DMS 273 (cell line): Measurements from ENCODE around the gene LIPT1.
"Not testable (repeated sequence)": the region's sequence is repeated elsewhere in the genome, so short reads cannot be mapped to it uniquely, and the experiment has no call there.

Experiments used
- DNase-seq: peaks from one replicate; lab custom pipeline; 2025; ENCODE audit not compliant: unreplicated experiment; lab: John Stamatoyannopoulos, UW

The LIPT1 gene

DNA sequence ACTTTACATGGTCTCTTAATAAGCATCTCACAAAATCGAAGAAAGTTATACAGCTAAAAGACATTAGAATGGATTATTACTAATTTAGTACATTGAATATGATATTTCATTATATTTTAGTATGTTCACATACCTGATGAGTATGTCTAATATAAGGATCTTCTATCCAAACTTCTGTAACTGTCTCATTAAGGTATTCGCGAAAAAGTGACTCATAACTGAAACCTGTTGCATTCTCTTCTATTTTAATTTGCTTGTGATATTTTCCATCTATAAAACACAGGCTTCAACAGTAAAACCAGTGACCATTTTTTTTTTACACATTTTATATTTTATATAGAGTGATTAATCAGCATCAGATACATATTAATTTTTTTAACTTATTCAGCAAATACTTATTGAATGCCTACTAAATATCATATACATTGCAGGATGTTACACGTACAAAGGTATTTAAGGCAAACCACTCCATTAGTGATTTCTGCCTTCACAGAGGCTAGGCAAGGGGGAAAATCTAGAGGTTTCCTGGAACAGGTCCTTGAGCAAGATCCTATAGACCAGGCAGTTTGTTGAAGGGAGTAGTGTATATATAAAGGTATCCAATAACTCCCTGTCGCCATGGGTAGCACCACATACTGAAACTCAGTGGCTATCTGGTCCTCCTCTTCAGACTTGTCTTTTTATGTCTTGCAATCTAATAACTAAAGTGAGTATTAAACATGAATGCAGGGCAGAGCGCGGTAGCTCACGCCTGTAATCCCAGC lies 16.8 kb downstream of the LIPT1 start:
- no peak for DNase-seq

DNA sequence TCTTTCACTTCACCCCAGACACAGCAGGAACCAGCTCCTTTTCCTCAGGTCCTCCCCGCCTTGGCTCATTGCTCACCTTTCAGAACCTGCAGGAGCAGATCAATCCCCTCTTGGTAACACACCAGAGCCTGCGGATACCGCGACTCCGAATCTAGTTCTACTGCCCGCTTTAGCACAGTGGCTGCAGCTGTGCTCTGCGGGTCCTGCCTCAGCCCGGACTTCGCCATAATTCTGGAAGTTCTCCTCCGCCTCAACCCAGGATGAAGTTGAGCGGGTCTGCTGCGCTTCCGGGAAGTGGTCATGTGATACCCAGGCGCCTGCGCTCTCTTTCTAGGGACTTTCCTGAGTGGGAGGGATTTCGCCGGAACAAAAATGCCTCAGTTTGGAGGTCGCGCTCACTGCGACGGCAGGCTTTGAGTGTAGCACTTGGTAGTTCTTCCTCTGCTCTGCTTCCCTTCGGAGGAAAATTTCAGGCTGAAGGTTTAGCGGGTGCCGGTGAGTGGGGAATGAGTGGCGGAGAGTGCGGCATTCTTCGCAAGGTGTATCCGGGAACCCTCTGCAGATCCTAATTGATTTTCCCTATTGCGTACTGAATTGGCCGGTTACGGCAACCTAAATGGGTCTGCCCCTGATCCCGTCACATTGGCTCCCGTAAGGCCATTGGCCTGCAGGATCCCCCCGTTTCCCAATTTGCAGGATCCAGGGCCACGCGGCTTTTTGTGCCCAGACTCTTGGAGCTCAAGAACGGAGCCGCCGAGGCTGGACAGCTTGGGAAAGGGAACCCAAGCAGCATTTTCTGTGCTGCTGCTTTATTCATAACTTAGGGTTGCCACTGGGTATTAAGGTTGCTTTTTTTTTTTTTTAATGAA lies 26.2 kb downstream of the LIPT1 start, which contains the start of the genes MITD1 and MRPL30:
Gene MITD1, minus strand, starts transcription at position 304 of the 869 bp plus-strand sequence. Its CDS starts 77 bp downstream, at position 227.
Gene MRPL30, plus strand, starts transcription at position 430 of the 869 bp plus-strand sequence. CDS start 5,020 bp downstream, outside the sequence.
- peak; percentile 97 for DNase-seq

DNA sequence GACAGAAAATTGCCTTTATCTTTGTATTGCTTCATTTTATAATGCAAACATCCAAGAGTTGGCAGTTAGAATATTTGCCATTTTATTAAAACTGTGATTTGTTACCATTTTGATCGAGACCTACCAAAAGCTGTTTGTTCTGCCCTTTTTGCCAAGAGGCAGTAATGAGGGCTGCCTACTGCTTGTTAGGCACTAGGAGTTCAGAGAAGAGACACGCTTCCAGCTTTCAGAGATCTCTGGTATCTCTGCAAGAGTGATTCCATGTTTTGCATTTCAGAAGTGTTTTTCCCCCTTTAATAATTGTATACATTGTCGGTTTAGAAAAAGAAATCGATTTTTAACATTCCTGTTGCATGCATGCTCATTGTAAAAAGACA lies 26.8 kb downstream of the LIPT1 start:
- peak; percentile 35 for DNase-seq

DNA sequence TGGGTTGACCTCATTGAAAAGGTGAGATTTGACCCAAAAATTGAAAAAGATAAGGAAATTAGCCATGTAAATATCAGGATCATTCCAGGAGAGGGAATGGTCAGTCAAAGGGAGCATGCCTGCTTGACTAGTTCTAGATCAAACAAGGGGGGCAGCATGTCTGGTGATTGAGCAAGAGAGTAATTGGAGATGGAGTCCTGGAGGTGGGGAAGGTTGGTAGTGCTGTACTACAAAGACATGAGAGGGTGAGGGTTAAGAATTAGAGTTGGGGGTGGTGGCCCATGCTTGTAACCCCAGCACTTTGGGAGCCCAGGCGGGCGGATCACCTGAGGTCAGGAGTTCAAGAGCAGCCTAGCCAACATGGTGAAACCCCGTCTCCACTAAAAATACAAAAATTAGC lies 28.3 kb downstream of the LIPT1 start:
- DNase-seq = no peak

DNA sequence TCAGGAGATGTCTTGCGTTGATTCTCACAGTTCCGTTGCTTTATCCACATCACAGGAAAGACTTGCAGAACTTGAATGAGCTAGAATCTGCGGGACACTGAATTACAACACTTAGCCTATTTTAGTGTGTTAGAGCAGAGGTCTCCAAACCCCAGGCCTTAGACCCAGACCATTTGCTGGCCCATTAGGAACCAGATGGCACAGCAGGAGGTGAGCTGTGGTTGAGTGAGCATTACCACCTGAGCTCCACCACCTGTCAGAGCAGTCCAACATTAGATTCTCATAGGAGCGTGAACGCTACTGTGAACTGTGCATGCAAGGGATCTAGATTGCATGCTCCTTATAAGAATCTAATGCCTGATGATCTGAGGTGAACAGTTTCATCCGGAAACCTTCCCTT lies 30.0 kb downstream of the LIPT1 start:
- no peak for DNase-seq

DNA sequence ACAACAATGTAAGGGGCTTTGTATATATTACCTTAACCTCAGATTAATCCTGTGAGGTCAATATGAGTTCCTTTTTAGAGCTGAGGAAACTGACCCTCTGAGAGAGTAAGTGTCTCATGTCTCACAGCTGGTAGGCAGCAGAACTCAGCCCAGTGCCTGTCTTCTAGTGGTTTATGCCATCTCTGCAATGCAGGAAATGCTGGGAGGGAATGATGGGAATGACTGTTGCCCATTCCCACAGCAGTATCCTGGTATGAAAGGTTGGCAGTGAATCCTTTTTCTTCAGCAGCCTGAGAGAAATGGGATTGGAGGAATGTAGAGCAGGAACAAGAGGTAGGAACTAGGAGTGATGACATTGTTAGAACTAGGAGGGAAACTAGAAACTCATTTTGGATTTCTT lies 32.2 kb downstream of the LIPT1 start:
- DNase-seq = no peak

DNA sequence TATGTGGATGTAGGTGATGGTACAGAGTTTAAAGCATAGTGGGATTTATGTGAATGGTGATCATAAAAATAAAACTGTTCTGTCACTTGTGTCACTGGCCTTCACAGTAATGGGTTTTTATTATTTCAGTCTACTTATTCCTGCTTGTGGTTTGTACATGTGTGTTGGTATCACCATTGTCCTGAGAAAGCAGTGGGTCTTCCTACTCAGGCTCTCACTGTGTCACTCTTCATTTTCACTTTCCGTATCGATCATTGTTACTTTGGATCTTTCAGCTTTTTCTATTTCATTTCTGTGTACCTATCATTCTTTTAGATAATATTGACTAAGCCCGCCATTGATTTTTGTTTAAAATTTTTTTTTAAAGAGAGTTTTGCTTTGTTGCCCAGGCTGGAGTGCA lies 33.6 kb downstream of the LIPT1 start:
- no peak for DNase-seq

DNA sequence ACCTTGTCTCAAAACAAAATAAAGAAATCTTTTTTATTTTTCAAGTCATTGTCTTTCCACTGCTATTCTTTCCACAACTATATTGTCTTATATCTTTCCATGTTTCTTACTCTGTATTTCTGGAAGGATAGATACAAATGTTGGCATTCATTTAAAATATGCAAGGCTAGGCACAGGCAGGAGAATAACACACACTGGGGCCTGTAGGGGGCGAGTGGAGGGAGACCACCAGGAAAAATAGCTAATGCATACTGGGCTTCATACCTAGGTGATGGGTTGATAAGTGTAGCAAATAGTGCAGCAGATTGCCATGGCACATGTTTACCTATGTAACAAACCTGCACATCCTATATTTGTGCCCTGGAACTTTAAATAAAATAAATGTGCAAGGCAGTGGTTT lies 35.8 kb downstream of the LIPT1 start:
- no peak for DNase-seq

DNA sequence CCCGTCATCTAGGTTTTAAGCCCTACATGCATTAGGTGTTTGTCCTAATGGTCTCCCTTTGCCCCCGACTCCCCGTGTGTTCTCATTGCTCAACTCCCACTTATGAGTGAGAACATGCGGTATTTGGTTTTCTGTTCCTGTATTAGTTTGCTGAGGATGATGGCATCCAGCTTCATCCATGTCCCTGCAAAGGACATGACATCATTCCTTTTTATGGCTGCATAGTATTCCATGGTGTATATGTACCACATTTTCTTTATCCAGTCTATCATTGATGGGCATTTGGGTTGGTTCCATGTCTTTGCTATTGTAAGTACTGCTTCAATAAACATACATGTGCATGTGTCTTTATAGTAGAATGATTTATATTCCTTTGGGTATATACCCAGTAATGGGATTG lies 37.6 kb downstream of the LIPT1 start:
- not testable (repeated sequence) for DNase-seq

DNA sequence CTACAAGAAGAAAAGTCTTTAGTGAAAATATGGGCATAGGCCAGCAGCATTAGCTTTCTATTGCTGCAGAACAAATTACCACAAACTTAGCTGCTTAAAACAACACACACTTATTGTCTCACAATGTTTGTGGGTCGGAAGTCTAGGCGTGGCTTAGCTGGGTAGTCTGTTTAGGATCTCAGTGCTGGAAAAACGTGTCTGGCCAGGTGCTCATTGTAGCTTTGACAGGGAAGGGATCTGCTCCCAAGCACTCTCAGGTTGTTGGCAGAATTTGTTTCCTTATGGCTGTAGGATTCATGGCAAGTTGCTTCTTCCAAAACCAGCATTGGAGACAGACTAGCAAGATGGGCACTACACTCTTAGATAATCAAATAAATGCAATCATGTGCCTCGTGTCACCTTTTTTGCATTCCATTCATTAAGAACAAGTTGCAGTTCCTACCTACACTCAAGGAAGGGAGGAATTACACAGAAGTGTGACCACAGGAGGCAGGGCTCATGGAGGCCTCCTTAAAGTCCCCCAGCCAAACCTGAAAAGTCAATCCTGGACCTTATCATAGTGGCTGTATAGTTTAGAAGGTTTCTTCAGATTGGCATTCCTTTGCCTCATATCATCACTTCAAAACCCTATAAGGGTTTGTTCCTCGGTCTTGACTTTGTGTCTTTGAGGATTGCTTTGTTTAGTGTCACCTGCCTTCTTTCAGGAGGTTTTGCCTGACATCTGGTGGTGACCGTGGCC lies 43.5 kb downstream of the LIPT1 start:
- DNase-seq = no peak

DNA sequence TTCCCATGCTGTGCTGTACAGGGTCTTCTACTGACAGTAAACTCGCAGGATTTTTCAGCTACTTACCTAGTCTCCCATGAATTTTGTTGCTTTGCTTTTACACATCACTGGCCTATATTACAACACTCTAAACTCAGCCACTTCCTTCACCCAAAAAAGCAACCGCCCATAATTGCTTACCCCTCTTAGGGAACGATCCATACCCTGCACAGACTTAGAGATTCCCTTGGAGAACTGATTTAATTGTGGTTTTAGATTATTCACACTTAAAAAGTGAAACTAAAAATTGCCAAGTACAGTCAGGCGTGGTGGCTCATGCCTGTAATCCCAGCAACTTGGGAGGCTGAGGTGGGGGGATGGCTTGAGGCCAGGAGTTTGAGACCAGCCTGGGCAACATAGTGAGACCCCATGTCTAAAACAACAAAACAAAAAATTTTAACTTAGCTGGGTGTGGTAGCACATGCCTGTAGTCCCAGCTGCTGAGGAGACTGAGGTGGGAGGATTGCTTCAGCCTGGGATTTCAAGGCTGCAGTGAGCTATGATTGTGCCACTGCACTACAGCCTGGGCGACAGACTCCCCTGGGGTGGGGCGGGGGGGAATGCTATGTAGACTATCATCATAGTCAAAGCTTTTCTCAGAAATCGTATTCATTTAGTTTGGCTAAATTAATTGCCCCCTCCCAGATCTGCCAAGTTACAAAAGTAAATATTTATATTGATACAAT lies 45.5 kb downstream of the LIPT1 start:
- DNase-seq = no peak

DNA sequence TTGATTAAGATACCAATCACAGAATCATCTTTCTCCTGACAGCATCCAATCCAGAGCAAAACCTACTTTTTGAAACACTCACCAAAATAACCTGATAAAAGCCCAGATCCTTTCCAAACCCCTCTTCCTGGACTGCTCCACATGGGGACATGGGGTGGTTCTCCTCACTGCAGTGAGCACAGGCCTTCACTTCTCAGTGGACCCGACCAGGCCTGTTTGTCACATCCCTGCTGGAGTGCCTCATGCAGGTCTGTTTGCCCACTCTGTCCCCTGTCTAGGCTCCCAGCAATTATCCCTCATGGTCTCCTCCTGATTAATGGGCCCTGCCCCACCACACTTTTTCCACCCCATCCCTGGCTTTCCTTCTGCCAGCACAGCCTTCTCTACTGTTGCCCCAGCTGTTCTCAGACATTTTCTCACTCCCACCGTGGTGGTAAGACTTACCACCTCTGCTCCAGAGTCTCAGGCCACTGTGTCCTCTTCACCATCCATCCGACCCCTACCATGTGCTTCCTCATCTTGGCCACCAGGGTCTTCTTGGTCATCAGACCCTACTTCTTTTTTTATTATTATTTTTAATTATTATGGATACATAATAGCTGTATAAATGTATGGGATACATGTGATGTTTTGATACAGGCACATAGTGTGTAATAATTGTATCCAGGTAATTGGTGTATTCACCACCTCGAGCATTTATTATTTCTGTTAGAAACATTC lies 47.4 kb downstream of the LIPT1 start:
- DNase-seq = no peak

DNA sequence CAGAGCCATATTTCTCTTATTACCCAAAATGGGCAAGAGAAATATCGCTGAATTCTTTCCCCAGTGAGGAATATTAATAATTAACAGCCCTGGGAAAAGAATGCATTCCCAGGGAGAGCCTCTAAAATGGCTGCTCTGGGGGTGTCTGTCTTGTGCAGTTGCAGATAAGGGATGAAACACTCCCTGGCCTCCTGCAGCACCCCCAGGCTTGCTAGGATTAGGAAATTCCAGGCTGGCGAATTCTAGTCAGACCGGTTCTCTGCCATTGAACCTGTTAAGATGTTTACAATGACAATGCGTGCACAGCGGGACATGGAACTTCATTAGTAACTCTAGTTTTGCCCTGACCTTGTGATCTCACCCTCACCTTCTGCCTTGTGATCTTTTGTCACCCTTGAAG lies 50.7 kb downstream of the LIPT1 start:
- DNase-seq = no peak
